HS-5 (cell line): ENCODE measurements around the gene ZNF662.

Experiments used
- DNase-seq: peaks from one replicate; pipeline ENCODE4 v3.0.0-alpha.2; 2012; ENCODE audit warnings: low read depth

ZNF662 gene

GRCh38 chr3:42887084-42887483, 18.9 kb upstream of the ZNF662 start:
- DNase-seq: no peak

GRCh38 chr3:42891042-42891441, 14.9 kb upstream of the ZNF662 start:
- DNase-seq: no peak

GRCh38 chr3:42892169-42892568, 13.8 kb upstream of the ZNF662 start:
- no peak for DNase-seq

GRCh38 chr3:42892807-42893206, 13.1 kb upstream of the ZNF662 start:
- no peak for DNase-seq

- no peak for DNase-seq
Measured at GRCh38 chr3:42894698-42895579, 11.0 kb upstream of the ZNF662 start.

GRCh38 chr3:42895580-42895868, 10.4 kb upstream of the ZNF662 start:
- DNase-seq: no peak

- DNase-seq: no peak
Measured at GRCh38 chr3:42898896-42899675, 6.9 kb upstream of the ZNF662 start.

- DNase-seq: no peak
Measured at GRCh38 chr3:42900226-42901072, 5.5 kb upstream of the ZNF662 start.

GRCh38 chr3:42901073-42901415, 4.9 kb upstream of the ZNF662 start:
- DNase-seq: no peak

GRCh38 chr3:42902257-42902656, 3.7 kb upstream of the ZNF662 start:
- no peak for DNase-seq

GRCh38 chr3:42904076-42904475, 1.9 kb upstream of the ZNF662 start:
- no peak for DNase-seq

- DNase-seq: no peak
Measured at GRCh38 chr3:42905740-42906069, 237 bp upstream of the ZNF662 start.

GRCh38 chr3:42906848-42907183, 874 bp downstream of the ZNF662 start:
- DNase-seq: no peak

GRCh38 chr3:42908675-42909074, 2.7 kb downstream of the ZNF662 start:
- no peak for DNase-seq

- DNase-seq: no peak
Measured at GRCh38 chr3:42911551-42911950, 5.6 kb downstream of the ZNF662 start.

GRCh38 chr3:42914771-42915515, 9.0 kb downstream of the ZNF662 start:
- DNase-seq: no peak

- no peak for DNase-seq
Measured at GRCh38 chr3:42923606-42924005, 17.7 kb downstream of the ZNF662 start.

- no peak for DNase-seq
Measured at GRCh38 chr3:42926310-42926709, 20.4 kb downstream of the ZNF662 start.

- DNase-seq: no peak
Measured at GRCh38 chr3:42934111-42934510, 28.2 kb downstream of the ZNF662 start.

GRCh38 chr3:42934910-42935309, 29.0 kb downstream of the ZNF662 start:
- no peak for DNase-seq

- no peak for DNase-seq
Measured at GRCh38 chr3:42935472-42935871, 29.5 kb downstream of the ZNF662 start.
